Activated CD4-positive, alpha-beta T cell treated with anti-CD3 and anti-CD28 coated beads, Interleukin-2, amount 50 U/mL, for 4 hours (primary cell): ENCODE data around the gene SAA1.
"Not testable (repeated sequence)": the region's sequence is repeated elsewhere in the genome, so short reads cannot be mapped to it uniquely, and the experiment has no call there.

Source experiments
- DNase-seq, 2 experiments: peaks; one replicate each; pipeline ENCODE4 v3.0.0-alpha.2; 2020

SAA1 gene

GRCh38 chr11:18261721-18262120 lies 4.3 kb upstream of the SAA1 start:
- DNase-seq, result no peak

GRCh38 chr11:18262681-18263350 lies 3.2 kb upstream of the SAA1 start:
- DNase-seq, result not testable (repeated sequence)

- no peak for DNase-seq
Measured at GRCh38 chr11:18264035-18264434, 2.0 kb upstream of the SAA1 start.

GRCh38 chr11:18264677-18265555 lies 1.1 kb upstream of the SAA1 start:
- no peak for DNase-seq

- not testable (repeated sequence) for DNase-seq
Measured at GRCh38 chr11:18267335-18268133, 1.5 kb downstream of the SAA1 start.

GRCh38 chr11:18269252-18269651 lies 3.2 kb downstream of the SAA1 start:
- not testable (repeated sequence) for DNase-seq

- no peak for DNase-seq
Measured at GRCh38 chr11:18270102-18270501, 4.0 kb downstream of the SAA1 start.

- no peak for DNase-seq
Measured at GRCh38 chr11:18271206-18271605, 5.1 kb downstream of the SAA1 start.

GRCh38 chr11:18277565-18278271 lies 11.7 kb downstream of the SAA1 start:
- DNase-seq, result no peak

- no peak for DNase-seq
Measured at GRCh38 chr11:18280438-18281045, 14.5 kb downstream of the SAA1 start.

- DNase-seq, result no peak
Measured at GRCh38 chr11:18282626-18283025, 16.6 kb downstream of the SAA1 start.

GRCh38 chr11:18285841-18286240 lies 19.8 kb downstream of the SAA1 start:
- no peak for DNase-seq

- no peak for DNase-seq
Measured at GRCh38 chr11:18288911-18289310, 22.8 kb downstream of the SAA1 start.

- DNase-seq, result no peak
Measured at GRCh38 chr11:18294862-18295261, 28.8 kb downstream of the SAA1 start.

GRCh38 chr11:18295316-18295715 lies 29.3 kb downstream of the SAA1 start:
- no peak for DNase-seq

- DNase-seq, result no peak
Measured at GRCh38 chr11:18299721-18300120, 33.7 kb downstream of the SAA1 start.

GRCh38 chr11:18304745-18305144 lies 38.7 kb downstream of the SAA1 start:
- no peak for DNase-seq

- no peak for DNase-seq
Measured at GRCh38 chr11:18307461-18308139, 41.5 kb downstream of the SAA1 start.

GRCh38 chr11:18308242-18308641 lies 42.2 kb downstream of the SAA1 start:
- DNase-seq, result no peak

GRCh38 chr11:18309691-18310090 lies 43.6 kb downstream of the SAA1 start:
- no peak for DNase-seq

- DNase-seq, result no peak
Measured at GRCh38 chr11:18310800-18311340, 44.8 kb downstream of the SAA1 start.
